Activated naive CD8-positive, alpha-beta T cell (primary cell): ENCODE data around the gene STOM.
"Not testable (repeated sequence)": the region's sequence is repeated elsewhere in the genome, so short reads cannot be mapped to it uniquely, and the experiment has no call there.

Experiments
- H3K27ac Mint-ChIP-seq: one replicate; pipeline ENCODE4 v1.8.0; 2021; ENCODE audit warnings: mixed read lengths
- H3K27me3 Mint-ChIP-seq: one replicate; pipeline ENCODE4 v1.8.0; 2021; ENCODE audit warnings: mixed read lengths
- H3K36me3 Mint-ChIP-seq: one replicate; pipeline ENCODE4 v1.8.0; 2021; ENCODE audit warnings: mixed read lengths
- H3K4me1 Mint-ChIP-seq: one replicate; pipeline ENCODE4 v1.8.0; 2021; ENCODE audit warnings: low read depth, mixed read lengths
- H3K4me3 Mint-ChIP-seq: one replicate; pipeline ENCODE4 v1.8.0; 2021; ENCODE audit warnings: mild to moderate bottlenecking, mixed read lengths
- H3K9me3 Mint-ChIP-seq: one replicate; pipeline ENCODE4 v1.8.0; 2021; ENCODE audit warnings: low read depth, mixed read lengths

STOM gene

GRCh38 chr9:121297389-121297788 lies 72.7 kb downstream of the STOM start:
- Mint-ChIP-seq H3K4me1 (peaks cover 12% of the 10 kb centered on the region), H3K9me3 (no peaks in the 10 kb centered on the region), H3K27me3 (peaks cover 5% of the 10 kb centered on the region), H3K4me3 (peak overlapping the region; percentile 2), H3K27ac (no peak overlapping the region), H3K36me3 (no peaks in the 10 kb centered on the region)

- no peaks in the 10 kb centered on the region for H3K36me3 Mint-ChIP-seq
- H3K27ac Mint-ChIP-seq = no peak overlapping the region
Observed at GRCh38 chr9:121296213-121297127, 73.6 kb downstream of the STOM start.

GRCh38 chr9:121295662-121296191 lies 74.3 kb downstream of the STOM start:
- Mint-ChIP-seq H3K27me3 (peaks cover 5% of the 10 kb centered on the region), H3K36me3 (no peaks in the 10 kb centered on the region), H3K4me1 (peaks cover 12% of the 10 kb centered on the region), H3K9me3 (no peaks in the 10 kb centered on the region), H3K27ac (no peak overlapping the region), H3K4me3 (no peak overlapping the region)

More at GRCh38 chr9:121296213-121297127, 73.6 kb downstream of the STOM start:
- Mint-ChIP-seq H3K27me3 (peaks cover 5% of the 10 kb centered on the region), H3K4me1 (peaks cover 12% of the 10 kb centered on the region), H3K9me3 (no peaks in the 10 kb centered on the region), H3K4me3 (no peak overlapping the region)

GRCh38 chr9:121294866-121295661 lies 75.0 kb downstream of the STOM start:
- Mint-ChIP-seq H3K36me3 (no peaks in the 10 kb centered on the region), H3K9me3 (no peaks in the 10 kb centered on the region), H3K27ac (no peak overlapping the region), H3K4me1 (peaks cover 7% of the 10 kb centered on the region), H3K27me3 (peaks cover 2% of the 10 kb centered on the region), H3K4me3 (no peak overlapping the region)

GRCh38 chr9:121294151-121294743 lies 75.8 kb downstream of the STOM start:
- Mint-ChIP-seq H3K27me3 (peaks cover 2% of the 10 kb centered on the region), H3K27ac (no peak overlapping the region), H3K9me3 (no peaks in the 10 kb centered on the region), H3K36me3 (no peaks in the 10 kb centered on the region), H3K4me1 (peaks cover 5% of the 10 kb centered on the region), H3K4me3 (no peak overlapping the region)

- no peak overlapping the region for H3K4me3 Mint-ChIP-seq
- peaks cover 2% of the 10 kb centered on the region for H3K36me3 Mint-ChIP-seq
- no peaks in the 10 kb centered on the region for H3K27me3 Mint-ChIP-seq
- no peak overlapping the region for H3K27ac Mint-ChIP-seq
- no peaks in the 10 kb centered on the region for H3K9me3 Mint-ChIP-seq
- H3K4me1 Mint-ChIP-seq = no peaks in the 10 kb centered on the region
Observed at GRCh38 chr9:121292801-121293241, 77.2 kb downstream of the STOM start.

GRCh38 chr9:121292051-121292450 lies 78.0 kb downstream of the STOM start:
- Mint-ChIP-seq H3K4me3 (no peak overlapping the region), H3K27ac (no peak overlapping the region), H3K27me3 (no peaks in the 10 kb centered on the region), H3K9me3 (no peaks in the 10 kb centered on the region), H3K36me3 (peaks cover 2% of the 10 kb centered on the region), H3K4me1 (peaks cover 3% of the 10 kb centered on the region)

- H3K4me3 Mint-ChIP-seq, H3K27me3 Mint-ChIP-seq, H3K27ac Mint-ChIP-seq, H3K4me1 Mint-ChIP-seq, H3K9me3 Mint-ChIP-seq, H3K36me3 Mint-ChIP-seq: not testable (repeated sequence)
Observed at GRCh38 chr9:121291536-121291935, 78.5 kb downstream of the STOM start.

GRCh38 chr9:121289772-121290370 lies 80.2 kb downstream of the STOM start:
- no peaks in the 10 kb centered on the region for H3K9me3 Mint-ChIP-seq
- H3K4me1 Mint-ChIP-seq = peaks cover 15% of the 10 kb centered on the region
- no peak overlapping the region for H3K4me3 Mint-ChIP-seq
- no peak overlapping the region for H3K27ac Mint-ChIP-seq
- no peaks in the 10 kb centered on the region for H3K27me3 Mint-ChIP-seq
- H3K36me3 Mint-ChIP-seq = peaks cover 2% of the 10 kb centered on the region

GRCh38 chr9:121289026-121289771 lies 80.9 kb downstream of the STOM start:
- Mint-ChIP-seq H3K4me3 (no peak overlapping the region), H3K27ac (no peak overlapping the region), H3K36me3 (peaks cover 2% of the 10 kb centered on the region), H3K27me3 (no peaks in the 10 kb centered on the region), H3K9me3 (no peaks in the 10 kb centered on the region), H3K4me1 (peaks cover 15% of the 10 kb centered on the region)
